ENCODE results near the gene BCKDHB. TPM values are rescaled to one million over a fixed set of nuclear protein-coding genes. Genes with fewer than 3 reads are reported as not detected.

BCKDHB gene
- total RNA-seq, 1 donor from 2014 or later: 10.9 TPM

DNA sequence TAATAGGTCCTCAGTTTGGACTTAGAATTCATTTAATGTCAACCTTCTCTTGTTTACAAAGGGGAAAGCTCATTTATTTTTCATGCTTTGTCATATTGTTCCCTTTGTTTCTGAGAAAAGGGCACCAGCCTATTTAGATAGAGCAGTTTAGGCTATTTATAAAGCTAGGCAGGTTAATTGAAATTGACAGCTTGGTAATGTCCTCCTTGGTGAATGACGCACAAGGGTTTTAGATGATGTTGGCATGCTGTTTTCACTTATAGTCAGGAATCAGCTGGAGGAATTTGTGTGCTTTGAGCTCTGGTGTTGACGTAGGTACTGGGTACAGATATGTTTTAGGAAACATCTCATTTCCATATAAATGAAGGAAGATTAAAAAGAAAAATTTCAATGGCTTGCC lies 45.2 kb downstream of the BCKDHB start:
- DNase-seq: no peak

DNA sequence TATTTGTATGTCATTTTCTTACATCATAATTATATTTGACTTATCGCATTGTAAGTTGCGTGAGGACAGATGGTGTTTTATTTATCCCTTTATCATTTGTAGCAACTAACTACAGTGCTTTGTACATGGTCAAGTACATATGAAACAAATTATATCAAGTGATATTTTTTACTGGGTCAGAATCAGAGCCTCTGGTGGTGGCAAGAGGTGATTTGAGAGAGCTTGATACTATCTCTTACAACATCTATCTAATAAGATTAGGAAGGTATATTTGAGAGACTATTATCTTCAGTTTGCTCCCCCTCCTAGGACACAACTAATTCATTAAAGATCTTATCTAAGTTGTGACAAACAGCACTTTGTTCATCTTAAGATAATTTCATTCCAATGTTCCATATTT lies 47.7 kb downstream of the BCKDHB start:
- DNase-seq: no peak

DNA sequence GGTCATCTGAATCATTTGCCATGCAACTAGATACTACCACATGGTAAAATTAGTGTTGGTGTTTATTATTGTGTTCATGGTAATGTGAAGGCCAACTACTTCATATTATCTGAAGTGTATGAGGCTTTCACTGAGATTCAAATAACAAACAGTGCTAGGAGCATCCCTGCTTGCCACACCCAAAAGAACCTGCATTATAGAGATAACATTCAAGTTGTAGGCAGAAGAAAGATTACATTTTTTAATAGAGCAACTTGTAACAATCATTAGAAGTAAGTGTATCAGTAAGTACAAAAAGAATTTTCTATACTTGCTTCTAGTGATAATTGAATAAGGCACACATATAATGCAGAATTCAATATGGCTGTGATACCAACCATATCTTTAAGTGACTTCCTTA lies 49.8 kb downstream of the BCKDHB start:
- DNase-seq: no peak

DNA sequence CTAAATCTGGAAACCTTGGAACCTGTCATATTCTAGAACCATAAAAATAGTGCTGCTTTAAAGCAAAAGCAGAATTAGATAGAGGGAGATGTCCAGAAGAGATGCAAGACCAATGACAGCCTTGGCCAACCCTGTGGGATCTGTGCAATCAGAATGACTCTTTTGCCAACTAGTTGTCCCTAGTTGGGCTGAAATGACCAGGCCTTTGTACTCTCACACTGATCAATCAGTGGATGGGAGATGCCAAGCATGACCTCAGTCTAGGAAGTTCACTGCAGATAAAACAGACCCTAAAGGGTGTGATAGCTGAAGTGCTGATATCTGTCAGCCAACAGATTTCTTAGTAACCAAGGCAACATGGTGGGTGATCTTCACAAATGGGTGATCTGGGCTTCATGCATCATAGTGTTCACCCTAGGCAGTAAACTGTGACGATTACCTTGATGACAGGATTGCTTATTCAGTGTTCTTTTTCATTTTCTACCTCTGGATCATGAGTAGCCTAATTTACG lies 52.1 kb downstream of the BCKDHB start:
- DNase-seq: no peak

DNA sequence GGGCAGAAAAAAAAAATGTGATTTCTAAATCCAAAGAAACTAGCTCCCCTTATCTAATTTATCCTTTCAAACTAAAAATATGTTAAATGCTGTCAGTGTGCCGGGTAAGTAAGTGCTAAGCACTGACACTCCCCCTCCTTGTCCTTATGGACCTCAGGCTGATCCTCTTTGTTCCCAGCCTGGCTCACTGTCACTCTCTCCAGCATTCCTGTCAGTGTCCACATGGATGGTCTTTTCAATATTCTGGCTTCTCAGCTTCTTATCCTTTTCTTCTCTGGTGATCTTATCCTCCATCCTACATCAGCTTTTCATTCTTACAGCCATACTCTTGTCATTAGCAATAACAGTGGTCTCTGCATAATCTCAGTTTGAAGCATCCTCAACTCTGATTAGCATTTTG lies 55.0 kb downstream of the BCKDHB start:
- no peak for DNase-seq

DNA sequence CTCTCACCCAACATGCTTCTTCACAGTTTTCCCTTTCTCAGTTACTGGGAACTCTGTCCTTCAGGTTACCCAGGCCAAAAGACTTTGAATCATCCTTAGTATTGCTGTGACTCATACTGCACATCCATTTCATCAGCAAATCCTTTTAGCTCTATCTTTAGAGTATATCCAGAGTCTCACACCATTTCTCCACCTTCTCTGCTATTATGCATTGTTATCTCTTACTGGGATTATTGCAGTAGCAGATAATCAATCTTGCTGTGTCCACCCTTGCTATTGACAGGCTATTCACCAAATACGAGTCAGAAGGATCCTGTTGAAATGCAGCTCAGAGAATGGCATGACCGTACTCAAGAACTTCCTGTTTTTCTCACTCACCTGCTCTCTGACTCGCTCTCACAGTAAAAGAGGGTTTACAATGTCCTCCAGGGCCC lies 57.3 kb downstream of the BCKDHB start:
- DNase-seq: peak; percentile 50

DNA sequence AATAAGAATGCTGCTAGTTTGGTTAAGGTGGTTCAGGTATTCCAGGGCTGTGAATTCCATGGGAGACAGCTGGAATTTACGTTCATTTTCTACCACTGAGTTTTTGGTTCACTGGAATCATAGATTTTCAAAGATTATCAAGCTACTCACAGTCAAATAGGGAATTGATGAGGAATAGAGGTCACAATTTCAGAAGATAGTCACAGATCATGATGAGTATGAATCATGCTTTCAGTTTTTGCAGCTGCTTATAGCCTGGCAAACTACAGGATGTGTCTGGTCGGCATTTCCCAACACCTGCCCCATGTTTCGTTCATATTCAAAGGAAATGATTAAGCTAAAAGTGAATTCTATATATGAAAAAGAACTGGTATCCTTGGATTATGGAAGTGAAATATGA lies 58.7 kb downstream of the BCKDHB start:
- peak; percentile 79 for DNase-seq

DNA sequence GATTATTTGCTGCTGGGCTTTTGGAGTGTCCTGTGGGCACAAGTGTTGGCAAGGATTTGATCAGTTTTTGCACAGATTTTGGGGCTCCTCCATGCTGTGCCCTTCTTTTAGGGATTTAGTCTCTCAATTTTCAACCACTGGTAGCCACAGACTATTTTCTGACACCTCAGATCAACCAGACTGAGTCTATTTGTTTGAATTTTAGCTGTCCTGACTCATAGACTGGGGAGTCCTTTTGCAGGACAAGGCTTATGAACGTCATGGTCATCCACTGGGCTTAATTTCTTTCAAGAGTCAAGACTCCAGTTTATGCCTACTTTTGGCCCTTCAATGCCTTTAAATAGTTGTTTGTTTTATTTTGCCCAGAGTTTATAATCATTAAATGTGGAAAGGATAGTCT lies 59.3 kb downstream of the BCKDHB start:
- DNase-seq: no peak

DNA sequence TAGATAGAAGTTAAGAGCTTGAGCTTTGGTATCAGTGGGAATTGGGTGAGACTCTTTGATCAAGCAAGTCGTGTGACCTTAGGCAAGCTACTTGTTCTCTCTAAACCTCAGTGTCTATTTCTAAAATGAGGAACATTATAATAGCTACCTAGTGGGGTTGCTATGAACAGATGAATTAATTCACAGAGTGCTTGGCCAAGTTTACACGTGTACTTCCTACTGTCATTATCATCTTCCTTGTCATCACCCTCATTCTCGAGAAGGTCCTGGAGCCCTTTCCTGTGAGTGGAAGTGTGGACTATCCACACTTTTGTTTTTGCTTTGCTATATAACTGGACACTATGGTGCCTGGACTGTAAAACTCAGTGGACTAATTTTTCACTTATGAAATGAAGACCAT lies 64.0 kb downstream of the BCKDHB start:
- DNase-seq: no peak

DNA sequence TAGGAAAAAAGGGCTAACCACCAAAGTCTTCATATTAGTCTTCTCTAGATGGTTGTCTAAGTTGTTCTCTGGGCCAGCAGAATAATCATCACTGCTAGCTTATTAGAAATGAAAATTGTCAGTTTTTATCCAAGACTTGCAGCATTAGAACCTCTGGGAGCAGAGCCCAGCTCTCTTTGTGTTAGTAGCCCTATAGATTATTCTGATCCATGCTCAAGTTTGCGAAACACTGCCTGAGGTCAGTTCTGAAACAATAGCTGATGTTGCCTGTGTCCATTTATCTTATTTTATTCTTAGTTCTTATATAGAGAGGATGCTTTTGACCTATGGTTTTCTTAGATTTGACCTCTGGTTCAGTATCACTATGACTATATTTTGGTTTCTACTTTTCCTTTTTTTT lies 66.9 kb downstream of the BCKDHB start:
- DNase-seq: no peak

DNA sequence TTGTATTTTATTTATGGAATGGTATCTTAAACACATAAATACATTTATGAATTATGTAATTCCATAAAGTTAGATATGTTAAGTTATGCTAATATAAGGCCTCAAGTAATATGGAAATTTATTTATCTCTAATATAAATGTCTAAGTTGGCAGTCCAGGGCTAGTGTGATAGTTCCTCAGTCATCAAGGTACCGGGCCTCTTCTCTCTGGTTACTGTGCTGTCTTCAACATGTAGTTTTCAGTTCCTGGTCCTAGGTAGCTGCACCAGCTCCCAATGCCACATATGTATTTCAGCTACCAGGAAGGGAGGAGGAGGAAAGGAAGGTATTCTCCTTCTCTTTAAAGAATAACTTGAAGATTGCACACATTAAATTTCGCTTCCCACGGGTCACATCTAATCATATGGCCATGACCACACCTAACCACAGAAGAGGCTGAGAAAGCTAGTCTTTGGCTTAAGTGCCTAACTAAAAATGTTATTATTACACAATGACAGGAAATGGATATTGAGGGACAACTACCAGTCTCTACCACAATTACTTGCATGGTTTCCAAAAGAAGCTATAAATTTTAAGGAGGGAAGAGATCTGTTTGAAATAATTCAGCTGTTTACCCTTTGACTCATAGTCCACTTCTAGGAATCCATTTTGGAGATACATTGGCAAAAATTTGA lies 68.6 kb downstream of the BCKDHB start:
- no peak for DNase-seq

DNA sequence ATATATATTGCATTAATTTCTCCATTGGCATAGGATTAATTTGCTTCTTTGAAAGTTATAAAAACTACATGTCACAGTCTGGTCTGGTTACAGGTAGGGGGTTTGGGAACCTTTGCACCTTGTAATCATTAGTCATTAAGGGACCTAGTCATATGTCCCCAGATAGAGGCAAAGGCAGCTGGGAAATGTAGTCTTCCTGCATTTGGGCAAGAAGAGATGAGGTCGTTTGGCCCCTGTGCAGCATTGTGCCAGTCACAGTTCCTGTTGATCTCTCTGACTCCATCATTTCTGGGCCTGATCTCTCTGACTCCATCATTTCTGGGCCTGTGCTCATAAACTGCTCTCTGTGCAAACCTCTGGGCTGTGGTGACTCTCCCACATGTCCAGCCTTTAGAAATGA lies 73.2 kb downstream of the BCKDHB start:
- no peak for DNase-seq

DNA sequence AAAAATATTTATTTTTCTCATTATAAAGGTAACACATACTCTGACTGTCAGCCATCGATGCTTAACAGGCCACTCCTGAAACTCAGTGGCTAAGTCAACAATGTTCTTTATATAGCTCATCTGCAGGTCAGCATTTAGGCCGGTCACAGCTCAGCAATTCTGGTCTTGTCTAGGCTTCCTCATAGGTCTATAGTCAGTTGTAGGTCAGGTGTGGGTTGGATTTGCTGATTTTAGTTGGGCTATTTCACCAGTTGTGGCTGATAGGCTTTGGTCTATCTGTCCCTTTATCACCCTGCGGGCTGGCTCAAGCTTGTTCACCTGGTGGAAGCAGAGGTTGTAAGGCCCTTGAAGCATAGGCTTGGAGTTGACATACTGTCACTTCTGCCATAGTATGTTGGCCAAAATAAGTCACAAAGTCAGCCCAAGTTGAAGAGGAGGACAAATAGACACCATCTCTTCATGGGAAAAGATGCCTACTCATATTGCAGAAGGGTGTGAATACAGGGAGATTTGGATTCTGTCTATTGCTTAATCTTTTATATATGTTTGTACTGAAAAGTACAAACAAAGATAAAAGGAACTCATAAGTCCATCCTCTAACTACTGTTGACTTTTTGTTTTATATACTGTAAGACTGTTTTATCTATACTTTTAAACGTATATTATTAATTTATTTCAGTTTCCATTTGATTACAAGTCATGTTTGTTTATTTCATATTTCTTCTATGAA lies 75.0 kb downstream of the BCKDHB start:
- no peak for DNase-seq

DNA sequence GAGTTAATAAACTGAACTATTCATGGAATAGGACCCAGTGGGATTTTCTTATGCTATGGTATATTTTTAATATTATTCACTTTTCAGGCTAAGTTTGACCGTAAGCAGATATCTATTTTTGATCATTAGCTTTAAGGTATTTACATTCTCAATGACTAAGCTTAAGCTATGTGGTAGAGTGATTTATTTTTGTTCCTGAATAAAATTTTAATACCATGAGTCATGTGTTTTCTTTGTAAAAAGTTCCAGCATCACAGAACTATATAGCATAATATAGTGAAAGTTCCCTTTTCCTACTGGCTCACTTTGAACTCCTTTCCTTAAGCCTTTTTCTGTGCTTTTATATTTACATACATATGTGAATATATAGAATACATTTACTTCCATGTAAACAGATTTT lies 75.8 kb downstream of the BCKDHB start:
- peak; percentile 50 for DNase-seq

DNA sequence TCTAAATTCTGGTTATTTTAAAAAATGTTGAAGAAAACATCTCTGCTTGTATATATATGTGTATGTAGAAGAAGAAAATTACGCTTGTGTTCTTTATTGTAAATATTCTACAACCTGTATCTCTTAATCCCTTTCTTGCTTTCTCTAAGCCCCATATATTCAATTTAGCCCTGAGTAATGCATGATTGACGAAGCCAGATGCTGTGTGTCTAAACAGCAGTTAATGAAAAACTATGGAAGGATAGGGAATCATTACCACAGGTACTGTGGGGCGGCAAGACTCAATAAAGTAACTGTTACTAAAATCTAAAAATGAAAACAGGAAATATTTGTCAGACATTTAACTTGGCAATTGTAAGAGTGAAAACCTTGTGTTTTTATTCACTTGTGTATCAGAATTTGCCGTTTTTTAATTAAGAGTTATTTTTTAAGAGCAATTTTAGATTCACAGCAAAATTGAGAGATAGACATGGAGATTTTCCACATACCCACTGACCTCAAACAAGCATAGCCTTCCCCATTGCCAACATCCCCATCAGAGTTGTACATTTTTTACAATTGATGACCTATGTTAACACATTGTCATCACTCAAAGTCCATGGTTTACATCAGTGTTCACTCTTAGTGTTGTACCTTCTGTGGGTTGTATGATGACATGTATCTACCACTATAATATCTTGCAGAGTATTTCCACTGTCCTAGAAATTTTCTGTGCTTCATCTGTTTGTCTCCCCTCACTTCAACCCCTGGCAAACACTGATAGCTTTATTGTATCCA lies 76.7 kb downstream of the BCKDHB start:
- DNase-seq: no peak

DNA sequence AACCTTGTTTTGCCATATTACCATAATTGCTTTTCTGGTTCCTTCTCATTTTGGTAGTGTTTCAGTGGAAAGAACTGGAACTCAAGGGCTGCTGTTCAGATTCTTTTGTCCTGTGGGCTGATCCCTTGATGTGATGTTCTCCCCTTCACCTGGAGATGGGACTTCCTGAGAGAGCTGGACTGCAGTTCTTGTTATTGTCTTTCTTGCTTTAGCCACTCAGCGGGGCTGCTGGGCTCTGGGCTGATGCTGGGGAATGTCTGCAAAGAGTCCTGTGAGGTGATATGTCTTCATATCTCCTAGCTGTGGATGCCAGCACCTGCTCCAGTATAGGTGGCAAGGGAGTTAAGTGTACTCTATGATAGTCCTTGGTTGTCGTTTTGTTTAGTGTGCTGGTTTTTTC lies 79.0 kb downstream of the BCKDHB start:
- no peak for DNase-seq

DNA sequence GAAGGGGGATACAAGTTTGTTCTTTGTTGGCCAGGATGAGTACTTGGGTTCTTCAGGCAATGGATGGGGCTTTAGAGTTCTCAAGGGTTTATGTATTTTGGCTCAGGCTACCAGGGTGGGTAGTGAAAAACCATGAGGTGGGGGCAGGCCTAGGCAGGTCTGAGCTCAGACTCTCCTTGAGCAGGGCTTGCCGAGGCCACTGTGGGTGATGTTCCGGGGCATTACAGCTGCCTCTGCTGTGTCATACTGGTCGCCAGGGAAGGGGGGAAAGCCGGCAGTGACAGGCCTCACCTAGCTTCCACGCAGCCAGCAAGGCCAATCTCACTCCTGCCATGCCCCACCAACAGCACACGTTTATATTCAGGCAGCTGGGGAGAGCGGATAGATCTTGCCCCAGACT lies 79.6 kb downstream of the BCKDHB start:
- DNase-seq: no peak

DNA sequence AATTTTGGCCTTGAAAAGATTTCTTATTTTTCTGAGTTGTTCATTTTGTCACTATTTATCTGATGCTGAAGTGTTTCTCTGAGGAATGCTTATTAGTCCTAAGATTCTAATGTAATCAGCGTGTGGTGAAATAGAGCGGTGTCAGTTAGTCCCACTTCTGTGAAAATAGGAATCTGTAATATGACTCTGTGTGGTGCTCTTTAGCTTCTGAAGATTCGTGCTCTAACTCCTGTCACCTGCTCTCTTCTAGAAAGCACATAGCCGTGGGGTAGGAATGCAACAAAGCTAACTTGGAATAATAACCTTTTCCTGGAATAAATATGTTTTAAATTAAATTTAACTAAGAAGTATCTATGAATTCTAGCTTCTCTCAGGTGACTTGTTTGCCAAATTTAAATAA lies 90.4 kb downstream of the BCKDHB start:
- DNase-seq: no peak

DNA sequence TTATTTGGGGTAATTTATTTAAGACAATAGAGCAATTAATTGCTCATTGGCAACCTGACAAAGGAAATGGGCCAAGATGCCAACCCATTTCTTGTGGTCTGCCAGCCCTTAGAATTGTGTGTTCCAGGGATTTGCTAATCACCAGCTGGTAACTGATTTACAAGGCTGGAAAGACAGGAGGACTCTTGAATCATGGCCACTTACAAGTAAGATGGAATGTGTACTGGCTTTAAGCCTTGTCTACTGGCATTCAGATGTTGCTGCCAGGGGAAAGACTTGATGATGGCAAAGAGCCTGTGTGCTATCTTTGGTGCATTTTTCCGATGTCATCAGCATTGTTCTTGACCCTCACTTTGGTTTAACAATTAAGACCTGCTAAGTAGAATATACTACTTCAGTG lies 91.0 kb downstream of the BCKDHB start:
- DNase-seq: no peak

DNA sequence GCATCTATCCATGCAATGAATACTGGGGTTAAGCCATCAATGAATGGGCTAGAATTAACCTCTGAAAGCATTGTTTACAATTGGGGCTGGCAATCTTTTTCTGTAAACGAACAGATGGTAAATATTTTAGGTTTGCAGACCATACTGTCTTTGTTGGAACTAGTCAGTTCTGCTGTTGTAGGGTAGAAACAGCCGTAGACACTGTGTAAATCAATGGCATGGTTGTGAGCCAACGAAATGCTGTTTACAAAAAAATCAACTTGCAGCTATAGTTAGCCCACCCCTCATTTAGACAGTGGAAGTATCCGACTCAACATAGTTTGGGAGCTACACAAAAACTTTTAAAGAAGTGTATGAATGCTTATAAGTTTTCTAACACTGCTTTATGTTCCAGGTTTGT lies 91.5 kb downstream of the BCKDHB start:
- DNase-seq: no peak

DNA sequence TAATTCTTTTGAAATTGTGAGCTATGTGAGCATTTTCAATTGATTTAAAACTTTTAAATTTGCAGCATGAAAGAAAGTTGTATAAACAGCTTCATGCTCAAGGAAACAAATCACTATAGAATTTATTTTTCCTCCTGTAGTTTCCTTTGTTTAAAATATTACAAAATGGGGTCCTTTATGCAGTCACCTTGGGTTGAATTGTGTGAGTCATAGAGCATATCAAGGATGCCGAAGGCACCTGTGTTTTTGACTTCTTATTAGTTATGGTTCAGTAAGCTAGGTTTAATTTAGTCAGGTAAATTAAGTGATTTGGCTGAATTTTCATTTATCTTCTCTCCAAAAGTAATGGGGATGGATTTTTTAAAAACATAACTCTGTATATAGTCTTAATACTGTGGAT lies 96.8 kb downstream of the BCKDHB start:
- no peak for DNase-seq

DNA sequence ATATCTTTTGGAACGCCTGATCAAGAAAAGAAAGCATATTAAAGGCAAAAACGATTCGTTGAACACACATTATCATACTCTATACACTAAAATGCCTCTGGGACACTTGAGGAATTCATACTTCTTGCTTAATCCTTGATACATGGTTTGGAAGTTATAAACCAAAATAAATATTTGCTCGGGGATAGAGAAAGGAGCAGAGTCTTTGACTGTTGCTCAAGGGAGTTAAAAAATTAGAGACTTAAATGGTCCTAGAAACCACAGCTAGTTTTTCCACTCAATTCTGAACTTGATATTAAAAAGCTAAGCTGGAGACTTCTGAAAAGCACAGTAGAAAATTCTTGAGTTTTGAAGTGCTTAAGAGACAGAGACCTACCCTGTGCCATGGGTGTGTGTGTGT lies 98.9 kb downstream of the BCKDHB start:
- no peak for DNase-seq

DNA sequence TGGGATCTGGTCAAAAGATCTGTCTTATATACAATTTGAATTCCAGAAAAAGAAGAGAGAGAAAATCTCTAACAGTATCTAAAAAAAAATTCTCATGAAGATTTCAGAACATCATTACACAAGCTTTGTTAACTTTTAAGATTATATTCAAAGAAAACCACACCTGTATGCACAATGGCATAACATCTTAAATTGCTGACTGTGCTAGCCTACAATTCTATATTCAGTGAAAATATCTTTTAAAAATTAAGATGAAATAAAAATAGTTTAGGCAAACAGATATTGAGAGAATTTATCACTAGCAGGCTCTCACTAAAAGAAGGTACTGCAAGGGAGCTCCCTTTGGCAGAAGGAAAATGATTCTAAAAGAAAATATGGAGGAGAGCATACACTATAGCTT lies 100.3 kb downstream of the BCKDHB start:
- no peak for DNase-seq

DNA sequence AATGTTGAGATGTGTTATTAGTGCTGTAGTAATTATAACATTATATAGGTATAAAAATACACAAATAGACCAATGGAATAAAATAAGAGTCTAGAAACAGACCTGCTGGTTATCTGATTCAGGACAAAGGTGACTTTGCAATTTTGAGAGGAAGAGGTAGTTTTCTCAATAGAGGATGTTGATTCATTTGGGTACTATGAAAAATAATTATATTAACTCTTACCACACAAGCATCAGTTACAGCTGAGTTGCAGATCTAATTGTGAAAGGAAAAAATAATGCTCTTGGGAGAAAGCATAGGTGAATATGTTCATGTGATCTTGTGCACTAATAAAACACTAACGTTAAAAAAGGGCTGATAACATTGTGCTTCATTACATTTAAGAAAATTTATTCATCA lies 103.0 kb downstream of the BCKDHB start:
- DNase-seq: no peak

All from dermis blood vessel endothelial cell (primary cell).